22Rv1 (cell line): ENCODE results near the gene RACGAP1.

ENCODE experiments used
- H3K27ac ChIP-seq: fragments of 450-650 bp; 2 replicates; pipeline ENCODE4 v1.5.1; 2017
- ZFX ChIP-seq: fragments of 450-650 bp; IDR thresholded peaks from 2 replicates; pipeline ENCODE4 v1.6.1; 2017; ENCODE audit warnings: antibody characterized with exemption, borderline replicate concordance
- TF ChIP-seq, protein P1 (sequence below): fragments of 450-650 bp; IDR thresholded peaks from 2 replicates; pipeline ENCODE4 v1.5.1; 2017; ENCODE audit warnings: mild to moderate bottlenecking

The RACGAP1 gene

DNA sequence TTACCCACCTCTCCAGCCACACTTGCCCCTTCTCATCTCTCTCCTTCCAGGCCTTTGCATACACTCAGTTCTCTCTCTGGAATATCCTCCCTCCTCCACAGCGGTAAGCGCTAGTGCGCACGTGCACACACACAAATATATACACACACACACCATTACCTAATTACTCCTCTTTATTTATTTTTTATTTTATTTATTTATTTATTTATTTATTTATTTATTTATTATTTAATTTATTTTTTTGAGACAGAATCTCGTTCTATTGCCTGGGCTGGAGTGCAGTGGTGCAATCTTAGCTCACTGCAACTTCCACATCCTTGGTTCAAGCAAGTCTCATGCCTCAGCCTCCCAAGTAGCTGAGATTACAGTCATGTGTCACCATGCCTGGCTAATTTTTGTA lies 43.8 kb upstream of the RACGAP1 start:
- no peak overlapping the region for H3K27ac ChIP-seq
- TF ChIP-seq ZFX: no peak
- TF ChIP-seq, protein P1, sequence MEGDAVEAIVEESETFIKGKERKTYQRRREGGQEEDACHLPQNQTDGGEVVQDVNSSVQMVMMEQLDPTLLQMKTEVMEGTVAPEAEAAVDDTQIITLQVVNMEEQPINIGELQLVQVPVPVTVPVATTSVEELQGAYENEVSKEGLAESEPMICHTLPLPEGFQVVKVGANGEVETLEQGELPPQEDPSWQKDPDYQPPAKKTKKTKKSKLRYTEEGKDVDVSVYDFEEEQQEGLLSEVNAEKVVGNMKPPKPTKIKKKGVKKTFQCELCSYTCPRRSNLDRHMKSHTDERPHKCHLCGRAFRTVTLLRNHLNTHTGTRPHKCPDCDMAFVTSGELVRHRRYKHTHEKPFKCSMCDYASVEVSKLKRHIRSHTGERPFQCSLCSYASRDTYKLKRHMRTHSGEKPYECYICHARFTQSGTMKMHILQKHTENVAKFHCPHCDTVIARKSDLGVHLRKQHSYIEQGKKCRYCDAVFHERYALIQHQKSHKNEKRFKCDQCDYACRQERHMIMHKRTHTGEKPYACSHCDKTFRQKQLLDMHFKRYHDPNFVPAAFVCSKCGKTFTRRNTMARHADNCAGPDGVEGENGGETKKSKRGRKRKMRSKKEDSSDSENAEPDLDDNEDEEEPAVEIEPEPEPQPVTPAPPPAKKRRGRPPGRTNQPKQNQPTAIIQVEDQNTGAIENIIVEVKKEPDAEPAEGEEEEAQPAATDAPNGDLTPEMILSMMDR: no peak

DNA sequence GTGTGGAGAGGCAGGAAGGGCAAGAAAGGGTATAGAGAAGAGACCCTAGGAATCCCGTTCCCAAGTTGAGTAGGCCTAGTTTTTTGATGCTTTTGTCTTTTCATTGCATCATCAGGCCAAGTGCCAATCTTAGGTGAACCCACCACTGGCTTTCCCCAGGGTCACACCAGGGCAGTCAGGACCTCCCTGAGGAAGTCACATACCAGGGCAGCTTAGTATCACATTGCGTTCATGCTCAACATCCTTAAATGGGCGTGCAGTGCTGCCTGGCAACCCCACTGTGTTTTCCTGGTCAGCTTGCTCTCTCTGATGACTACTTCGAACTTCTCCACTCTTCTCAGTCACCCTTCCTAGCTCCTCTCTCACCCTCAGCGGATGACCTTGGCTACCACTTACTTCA lies 41.1 kb upstream of the RACGAP1 start:
- TF ChIP-seq, protein P1: no peak
- TF ChIP-seq ZFX: no peak
- no peak overlapping the region for H3K27ac ChIP-seq

DNA sequence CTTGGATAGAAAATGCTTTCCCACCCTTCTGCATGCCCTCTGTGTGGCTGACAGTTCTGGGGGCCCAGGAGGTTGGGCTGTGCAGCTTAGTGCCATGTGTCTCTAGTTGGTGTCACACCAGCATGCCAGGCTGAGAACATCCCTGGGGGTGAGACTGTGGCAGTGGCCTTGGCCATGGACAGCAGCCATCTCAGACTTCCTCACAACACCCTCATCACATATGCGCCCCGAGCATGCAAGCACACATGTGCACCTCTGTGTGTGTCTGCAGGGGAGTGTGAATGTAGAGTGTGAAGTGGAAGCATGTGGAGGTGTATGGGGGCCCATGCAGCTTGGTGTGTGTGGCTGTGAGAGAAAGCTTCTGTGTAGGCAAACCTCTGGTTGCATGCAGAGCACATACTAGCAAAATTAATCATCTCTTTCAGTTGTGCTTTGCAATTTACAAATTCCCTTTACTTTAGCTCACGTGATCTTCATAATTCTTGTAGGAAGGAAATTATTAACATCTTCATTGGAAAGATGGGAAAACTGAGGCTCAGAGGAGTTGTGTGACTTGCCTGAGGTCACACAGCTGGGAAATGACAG lies 40.5 kb upstream of the RACGAP1 start:
- no peak overlapping the region for H3K27ac ChIP-seq
- TF ChIP-seq ZFX: no peak
- TF ChIP-seq, protein P1: no peak

DNA sequence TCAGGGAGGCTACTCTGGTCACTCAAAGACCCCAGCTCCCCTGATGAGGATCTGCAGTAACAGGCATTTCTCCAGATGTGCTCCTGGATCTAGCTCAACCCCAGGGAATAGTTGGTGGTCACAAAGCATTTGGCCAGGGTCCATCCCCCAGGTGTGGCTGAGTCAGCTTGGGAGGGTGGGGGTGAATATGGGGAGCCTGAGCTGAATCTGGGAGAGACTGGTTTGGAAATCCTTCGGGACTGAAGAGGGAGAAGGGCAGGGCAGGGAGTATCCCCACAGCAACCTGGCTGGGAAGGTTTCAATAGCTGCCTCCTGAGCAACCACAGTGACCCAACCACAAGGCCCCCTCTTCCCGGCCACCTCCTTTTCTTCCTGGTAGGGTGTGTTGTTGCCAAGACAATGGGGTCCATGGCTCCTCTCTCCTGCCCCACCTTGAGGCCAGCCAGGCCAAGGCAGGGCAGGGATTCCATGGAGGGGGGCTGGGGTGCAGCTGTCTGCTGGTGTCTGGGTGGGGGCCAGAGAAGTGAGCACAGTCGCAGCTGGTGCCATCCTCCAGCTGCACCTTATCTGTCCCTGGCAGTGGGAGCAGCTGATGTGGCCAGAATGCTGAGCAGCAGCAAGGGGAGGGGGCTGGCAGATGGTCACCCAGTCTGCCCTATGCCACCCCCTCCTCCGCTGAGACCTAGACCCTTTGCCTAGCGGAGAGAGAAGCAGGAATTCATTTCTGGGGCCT lies 37.6 kb upstream of the RACGAP1 start:
- H3K27ac ChIP-seq: no peak overlapping the region
- no peak for TF ChIP-seq ZFX
- TF ChIP-seq, protein P1: no peak

DNA sequence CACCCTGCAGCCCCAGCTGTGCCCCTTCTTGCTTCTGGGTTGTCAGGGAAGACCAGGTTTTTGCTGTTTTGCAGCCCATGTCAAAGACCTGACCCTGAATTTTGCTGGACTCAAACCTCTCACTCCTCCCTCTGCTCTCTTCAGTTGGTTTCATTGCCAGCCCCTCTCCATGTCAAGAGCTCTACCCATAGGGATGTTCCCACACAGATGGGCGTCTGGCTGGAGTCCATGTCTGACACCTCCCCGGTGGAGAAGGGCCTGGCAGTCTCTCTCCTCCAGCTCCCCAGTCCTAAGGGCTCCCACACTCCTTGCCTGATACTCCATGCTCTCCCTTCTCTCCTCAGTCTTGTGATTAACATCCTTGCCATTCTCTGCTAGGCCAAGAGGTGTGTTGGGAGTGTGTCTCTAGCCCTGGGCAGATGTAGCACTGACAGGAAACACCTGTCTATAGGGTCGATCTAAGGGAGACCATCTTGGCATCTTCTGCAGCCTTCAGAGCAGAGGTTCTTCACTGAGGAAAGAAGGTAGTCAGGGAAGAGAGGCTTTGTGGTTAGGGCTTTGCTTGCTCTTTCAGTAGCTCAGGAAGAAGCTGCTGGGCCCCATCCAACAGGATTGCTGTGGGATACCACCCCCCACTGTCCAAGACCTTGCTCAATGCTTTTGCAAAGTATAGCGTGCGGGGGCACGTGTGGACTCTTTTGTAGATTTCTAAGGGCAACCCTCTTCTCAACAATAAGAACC lies 36.8 kb upstream of the RACGAP1 start:
- TF ChIP-seq, protein P1: no peak
- TF ChIP-seq ZFX: no peak
- no peak overlapping the region for H3K27ac ChIP-seq

DNA sequence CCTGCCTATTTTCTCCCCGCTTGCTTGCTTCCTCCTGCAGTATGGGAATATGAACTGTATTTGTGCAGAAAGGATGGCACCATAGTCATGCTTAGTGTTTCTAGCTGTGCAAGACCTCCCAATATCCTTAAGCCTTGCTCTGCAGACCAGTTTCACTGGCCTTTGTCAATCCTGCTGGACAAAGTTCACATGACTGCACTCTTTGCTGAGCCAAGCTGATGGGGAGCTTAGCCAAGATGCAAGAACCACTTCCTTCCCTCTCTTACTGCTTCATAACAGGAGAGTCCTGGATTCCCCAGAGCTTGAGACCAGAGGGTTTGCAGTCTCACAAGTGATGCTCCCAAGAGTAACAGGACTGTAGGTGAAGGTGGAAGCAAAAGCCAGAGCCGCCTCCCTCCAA lies 35.9 kb upstream of the RACGAP1 start:
- H3K27ac ChIP-seq: no peak overlapping the region
- TF ChIP-seq, protein P1: no peak
- TF ChIP-seq ZFX: no peak

DNA sequence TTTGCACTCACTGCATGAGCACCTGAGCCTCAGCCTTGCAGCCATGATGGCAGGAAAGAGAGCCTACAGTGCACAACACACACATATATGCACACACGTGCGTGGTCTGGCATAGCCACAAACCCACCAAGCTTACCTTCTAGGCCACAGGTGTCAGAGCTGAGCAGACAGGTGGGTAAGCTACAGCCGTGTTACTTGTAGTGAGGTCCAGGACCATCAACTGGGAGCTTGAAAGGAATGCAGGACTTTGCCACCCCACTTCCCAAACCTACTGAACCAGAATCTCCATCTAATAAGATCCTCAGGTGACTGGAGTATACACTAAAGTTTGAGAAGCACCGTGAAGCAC lies 34.8 kb upstream of the RACGAP1 start:
- no peak for TF ChIP-seq ZFX
- TF ChIP-seq, protein P1: no peak
- no peak overlapping the region for H3K27ac ChIP-seq
